Aorta (tissue), 5 donors: ENCODE data around the gene NLGN1. TPM values are rescaled to one million over a fixed set of nuclear protein-coding genes. Genes with fewer than 3 reads are reported as not detected.

Source experiments
- ATAC-seq: fragments of 200-7000 bp; cut with Tn5 transposase; one replicate; pipeline ENCODE4 v1.9.1; 2022; ENCODE audit warnings: moderate library complexity; ENCODE audit not compliant: low FRiP score
- DNase-seq, 2 donors: peaks; one replicate each; pipeline ENCODE4 v3.0.0-alpha.2; 2020
- H3K27ac ChIP-seq, 2 donors: one replicate each; pipeline ENCODE4 v1.5.1; 2013; ENCODE audit warnings: low read length in 2 of 2, mild to moderate bottlenecking in 2 of 2, moderate library complexity in 2 of 2, control low read depth in 1 of 2, inconsistent platforms in 1 of 2, low read depth in 1 of 2
- H3K27me3 ChIP-seq, 2 donors: one replicate each; pipeline ENCODE4 v1.6.1; 2013; ENCODE audit warnings: control low read depth in 1 of 2, low read length in 1 of 2, mild to moderate bottlenecking in 1 of 2, moderate library complexity in 1 of 2; ENCODE audit not compliant: insufficient read depth in 2 of 2, control insufficient read depth in 1 of 2
- H3K36me3 ChIP-seq, 2 donors: one replicate each; pipeline ENCODE4 v1.6.1; 2013; ENCODE audit warnings: control low read depth in 1 of 2, low read length in 1 of 2, mild to moderate bottlenecking in 1 of 2; ENCODE audit not compliant: insufficient read depth in 2 of 2, control insufficient read depth in 1 of 2
- H3K4me1 ChIP-seq, 2 donors: one replicate each; pipeline ENCODE4 v1.6.1; 2013; ENCODE audit warnings: low read length in 2 of 2, control low read depth in 1 of 2, mild to moderate bottlenecking in 1 of 2, moderate library complexity in 1 of 2; ENCODE audit not compliant: insufficient read depth in 2 of 2, control insufficient read depth in 1 of 2
- H3K4me3 ChIP-seq, 2 donors: one replicate each; pipeline ENCODE4 v1.5.1; 2013; ENCODE audit warnings: low read length in 2 of 2, control low read depth in 1 of 2, mild to moderate bottlenecking in 1 of 2
- H3K9me3 ChIP-seq: one replicate; pipeline ENCODE4 v1.6.1; 2013; ENCODE audit warnings: mild to moderate bottlenecking, low read length; ENCODE audit not compliant: control insufficient read depth
- WGBS, 2 donors: extraction: QIAGEN DNeasy Blood & Tissue Kit; methylation state at CpG; one replicate each; pipeline ENCODE4 v1.1.7; 2013; 5-methylcytosine and 5-hydroxymethylcytosine counted together
- intact Hi-C, 2 donors: fragments of 100-400 bp; cut with DNase I; formaldehyde crosslinking; loops; one replicate each; pipeline versions ENCODE4 v1.14.2 to v1.15.0; 2022
- polyA plus RNA-seq, 2 donors: library from polyadenylated mRNA; stranded (reverse); fragments of 200-250 nt; gene quantifications; one replicate each; pipeline ENCODE4 v1.2.3, GENCODE V29; 2013
- total RNA-seq, 2 donors: library from RNA; stranded (reverse); fragmentation: NEBNext Ultra II Directional; extraction: Animal tissue kit (Norgen Biotek cat#: 25700); gene quantifications; one replicate each; pipeline ENCODE4 v1.2.1, GENCODE V29; 2021
- donor health status: healthy with polysubstance abuse.
- donor health status: Bipolar disorder and iron deficiency.
- donor health status: DM: no; HTN: no; CAD: no.
- donor health status: DM: no; HTN: no; CAD: no.
- donor health status: DM: yes; HTN: yes; CAD: no.

NLGN1 gene
- total and polyA plus RNA-seq, 4 donors, result 0.50 to 20.0 (median 8.6) TPM

DNA sequence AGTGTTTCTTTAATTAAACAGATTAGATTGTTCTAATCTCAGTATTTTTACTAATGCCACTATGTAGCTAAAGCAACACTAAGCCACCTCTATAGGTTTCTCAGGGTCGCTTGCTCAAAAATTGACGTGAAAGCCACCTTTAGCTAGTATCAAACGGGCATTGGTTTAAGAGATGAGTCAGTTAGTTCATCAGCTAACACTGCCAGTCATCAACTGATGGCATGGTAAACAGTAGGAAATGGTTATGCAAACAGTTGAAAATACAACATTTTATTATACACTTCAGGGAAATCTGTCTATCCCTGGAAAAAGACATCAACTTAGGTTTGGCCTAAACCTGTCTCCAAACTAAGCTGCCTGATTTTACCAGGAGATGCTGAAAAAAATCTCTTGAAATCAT lies 879.3 kb downstream of the NLGN1 start:
- no peaks in the 10 kb centered on the region for H3K4me1 ChIP-seq
- no peaks in the 10 kb centered on the region for H3K36me3 ChIP-seq
- no peaks in the 10 kb centered on the region for H3K9me3 ChIP-seq
- ATAC-seq (no peak), DNase-seq (no peak)
- no peak overlapping the region for H3K4me3 ChIP-seq
- 97 to 98% methylated on average over 3 of the region's 3 CpGs for WGBS, 2 donors
- H3K27ac ChIP-seq, result no peak overlapping the region
- H3K27me3 ChIP-seq, result no peaks in the 10 kb centered on the region
- intact Hi-C loops, result no loop called here

DNA sequence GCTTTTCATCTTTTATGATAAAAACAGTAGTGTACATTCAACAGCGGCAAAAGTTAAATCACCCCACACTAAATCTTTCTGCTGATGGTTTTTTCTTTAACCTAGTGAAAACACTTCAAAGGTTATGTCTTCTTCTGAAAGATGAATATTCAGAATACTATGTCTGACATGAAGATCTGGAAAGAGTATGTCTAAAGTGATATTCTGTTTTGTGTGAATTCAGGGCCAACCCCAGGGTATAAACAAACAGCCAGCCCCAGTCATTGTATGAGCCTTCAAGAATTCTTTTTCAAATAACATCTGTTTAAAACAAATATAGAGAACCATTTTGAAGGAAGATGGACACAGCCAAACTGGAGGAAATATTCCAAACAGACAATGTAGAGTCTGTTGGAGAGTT lies 880.5 kb downstream of the NLGN1 start:
- H3K27me3 ChIP-seq, result no peaks in the 10 kb centered on the region
- H3K4me3 ChIP-seq, result no peak overlapping the region
- H3K4me1 ChIP-seq, result no peaks in the 10 kb centered on the region
- no peaks in the 10 kb centered on the region for H3K9me3 ChIP-seq
- DNase-seq, result no peak
- ATAC-seq, result no peak
- WGBS, 2 donors, result 1 to 48% methylated on average over 1 of the region's 1 CpG
- no peaks in the 10 kb centered on the region for H3K36me3 ChIP-seq
- intact Hi-C loops, result no loop called here
- no peak overlapping the region for H3K27ac ChIP-seq

DNA sequence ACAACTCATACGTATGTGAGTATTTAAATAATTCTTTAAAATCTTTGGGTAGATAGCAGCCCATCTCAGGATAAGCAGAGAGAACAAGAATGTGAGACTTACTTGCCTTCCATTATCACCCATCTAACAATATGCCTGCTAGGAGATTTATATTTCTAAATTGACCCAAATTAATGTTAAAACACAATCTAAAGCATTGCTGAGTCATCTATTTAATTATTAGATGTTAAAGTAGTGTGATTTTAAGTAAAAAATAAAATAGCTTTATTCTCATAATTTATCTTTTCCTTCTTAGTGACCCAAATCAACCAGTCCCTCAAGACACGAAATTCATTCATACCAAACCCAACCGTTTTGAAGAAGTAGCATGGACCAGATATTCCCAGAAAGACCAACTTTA lies 882.6 kb downstream of the NLGN1 start:
- no peak for DNase-seq
- H3K9me3 ChIP-seq, result no peaks in the 10 kb centered on the region
- 96% methylated on average over 3 of the region's 3 CpGs for WGBS, 2 donors
- no peak overlapping the region for H3K27ac ChIP-seq
- H3K4me3 ChIP-seq, result no peak overlapping the region
- no peaks in the 10 kb centered on the region for H3K4me1 ChIP-seq
- intact Hi-C loops, result no loop called here
- no peak for ATAC-seq
- no peaks in the 10 kb centered on the region for H3K27me3 ChIP-seq
- H3K36me3 ChIP-seq, result no peaks in the 10 kb centered on the region

DNA sequence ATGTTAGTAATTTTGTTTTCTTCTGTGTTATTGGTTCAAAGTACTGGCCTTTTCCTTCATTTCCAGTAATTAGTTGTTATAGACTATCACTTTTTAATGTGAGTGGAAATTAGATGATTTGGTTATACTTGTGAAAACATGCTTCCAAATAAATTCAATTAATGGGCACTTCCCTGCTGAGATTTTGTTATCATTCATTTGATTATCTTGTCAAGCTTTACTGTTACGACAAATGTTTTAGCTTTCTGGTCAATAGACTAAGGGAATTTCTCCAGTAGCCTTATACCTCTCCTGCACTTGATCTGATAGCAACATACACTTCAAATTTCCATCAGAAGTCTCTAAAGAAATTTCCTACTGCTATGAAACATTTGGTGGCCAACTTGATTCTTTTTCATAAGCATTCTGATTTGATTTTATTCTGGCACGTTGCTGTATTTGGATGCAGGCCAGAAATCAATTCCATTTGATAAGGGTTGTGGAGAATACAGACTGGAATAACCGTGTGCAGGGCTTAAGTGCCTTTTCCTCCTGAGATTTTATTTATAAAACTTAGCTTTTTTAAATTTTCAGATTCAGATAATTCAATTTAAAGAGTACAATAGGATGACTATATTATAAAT lies 887.8 kb downstream of the NLGN1 start:
- Histone ChIP-seq H3K4me1 (no peaks in the 10 kb centered on the region), H3K27me3 (no peaks in the 10 kb centered on the region), H3K9me3 (no peaks in the 10 kb centered on the region), H3K4me3 (no peak overlapping the region), H3K27ac (no peak overlapping the region), H3K36me3 (no peaks in the 10 kb centered on the region)
- WGBS, 2 donors, result 37 to 40% methylated on average over 3 of the region's 3 CpGs
- intact Hi-C loops, result no loop called here
- ATAC-seq (no peak), DNase-seq (no peak)

DNA sequence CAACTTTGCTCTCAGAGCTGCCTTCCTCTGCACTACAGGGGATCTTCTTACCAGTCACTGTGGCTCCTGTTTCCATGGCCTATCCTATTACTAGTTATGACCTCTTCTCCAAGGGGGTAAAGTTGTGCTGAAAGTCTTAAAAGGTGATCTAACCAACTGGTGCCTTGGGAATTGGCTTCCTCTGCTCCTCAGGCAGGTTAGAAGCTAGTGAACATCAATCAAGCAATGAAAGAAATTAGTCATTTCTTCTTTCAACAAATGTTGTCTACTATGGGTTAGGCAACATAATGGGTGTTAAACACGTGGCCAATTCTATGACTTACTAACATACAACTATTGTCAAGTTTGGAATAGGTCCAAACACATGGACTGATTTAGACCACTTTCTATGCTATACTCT lies 890.2 kb downstream of the NLGN1 start:
- no peak overlapping the region for H3K27ac ChIP-seq
- H3K4me3 ChIP-seq, result no peak overlapping the region
- H3K9me3 ChIP-seq, result no peaks in the 10 kb centered on the region
- intact Hi-C loops, result no loop called here
- no peaks in the 10 kb centered on the region for H3K4me1 ChIP-seq
- WGBS, 2 donors, result 68 to 81% methylated on average over 1 of the region's 1 CpG
- DNase-seq (no peak), ATAC-seq (no peak)
- H3K27me3 ChIP-seq, result no peaks in the 10 kb centered on the region
- H3K36me3 ChIP-seq, result no peaks in the 10 kb centered on the region

DNA sequence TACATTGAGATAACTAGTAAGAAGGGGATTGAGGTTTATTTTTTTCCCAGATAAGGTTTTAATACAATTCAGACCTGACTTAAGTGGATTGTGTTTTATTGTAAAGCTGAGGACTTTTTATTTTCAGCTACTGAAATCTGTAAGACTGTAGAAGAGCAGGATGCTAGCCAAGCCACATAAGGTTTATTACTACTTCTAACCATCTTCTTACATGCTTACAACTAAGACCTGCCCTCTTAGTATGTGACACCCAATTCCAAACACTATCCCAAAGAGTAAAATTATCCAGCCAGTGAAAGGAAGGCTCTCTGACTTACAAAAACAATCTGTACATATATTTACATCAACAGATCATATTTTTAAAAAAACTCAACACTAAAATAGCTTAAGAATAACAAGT lies 897.1 kb downstream of the NLGN1 start:
- Histone ChIP-seq H3K36me3 (no peaks in the 10 kb centered on the region), H3K9me3 (no peaks in the 10 kb centered on the region), H3K4me1 (peaks cover 0 to 4% of the 10 kb centered on the region in 2 donors), H3K27ac (no peak overlapping the region), H3K4me3 (no peak overlapping the region), H3K27me3 (no peaks in the 10 kb centered on the region)
- ATAC-seq (no peak), DNase-seq (no peak)
- intact Hi-C loops, result no loop called here

DNA sequence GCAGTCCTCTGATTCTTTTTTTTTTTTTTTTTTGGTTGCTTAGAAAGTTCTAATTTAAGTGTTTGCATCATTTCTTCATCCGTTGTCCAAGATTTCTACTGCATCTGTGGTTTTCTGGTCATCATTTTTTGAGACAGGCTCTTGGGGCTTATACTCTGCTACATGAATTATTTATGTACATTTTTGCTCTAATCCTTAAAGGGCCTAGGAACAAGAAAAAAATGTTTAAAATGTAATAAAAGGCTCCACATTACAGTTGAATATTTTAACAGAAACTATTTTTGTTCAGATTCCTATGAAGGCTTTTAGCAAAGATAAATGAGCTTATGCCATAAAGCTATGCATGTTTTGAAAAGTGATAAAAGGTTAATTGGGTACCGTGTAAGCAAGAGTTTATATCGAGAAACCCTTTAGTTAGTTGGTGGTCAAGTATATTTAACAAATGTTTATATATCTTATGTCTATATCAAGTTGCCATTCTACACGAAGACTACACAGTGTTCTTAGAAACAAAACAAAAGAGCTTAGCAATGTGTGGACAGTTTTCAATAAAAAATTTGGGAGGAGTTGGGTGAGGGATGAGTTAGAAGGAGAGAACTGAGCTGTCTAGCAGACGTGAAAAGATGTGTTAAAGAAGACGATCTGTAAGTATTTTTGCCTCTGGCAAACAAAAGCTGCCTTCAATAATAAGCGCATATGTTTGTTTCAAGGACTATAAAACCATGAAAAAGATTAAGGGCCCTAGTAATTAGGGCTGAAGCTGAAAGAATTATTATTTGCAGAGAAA lies 898.0 kb downstream of the NLGN1 start:
- ATAC-seq, result no peak
- intact Hi-C loops, result no loop called here

DNA sequence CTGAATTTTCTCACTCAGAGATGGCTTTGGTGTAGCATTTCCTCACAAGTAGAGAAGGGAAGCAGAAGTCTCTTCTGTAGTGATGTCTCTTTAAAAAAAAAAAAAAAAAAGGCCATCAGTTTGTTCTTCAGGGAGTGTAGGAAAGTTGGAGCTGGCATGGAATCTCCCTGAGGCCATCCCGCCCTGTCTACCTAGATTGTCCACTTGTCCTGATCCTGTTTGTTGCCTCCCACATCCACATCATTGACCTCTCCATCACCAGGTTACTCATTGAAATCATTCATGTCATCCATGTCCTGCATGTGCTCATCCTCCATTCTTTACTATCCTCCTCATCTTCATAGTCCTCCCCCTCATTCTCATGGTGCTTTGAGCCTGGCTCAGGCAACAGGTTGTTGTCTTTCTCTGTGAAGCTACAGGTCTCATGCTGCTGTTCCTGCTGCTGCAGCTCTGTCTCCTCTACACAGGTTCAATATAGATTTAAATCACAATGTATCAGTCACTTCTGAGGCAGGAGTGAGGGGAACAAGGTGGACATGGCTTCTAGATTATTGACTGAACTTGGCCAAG lies 905.3 kb downstream of the NLGN1 start:
- ATAC-seq (no peak), DNase-seq (no peak)
- no peaks in the 10 kb centered on the region for H3K4me1 ChIP-seq
- H3K9me3 ChIP-seq, result no peaks in the 10 kb centered on the region
- no peak overlapping the region for H3K27ac ChIP-seq
- no peak overlapping the region for H3K4me3 ChIP-seq
- WGBS, 2 donors, result 98 to 100% methylated on average over 1 of the region's 1 CpG
- intact Hi-C loops, result no loop called here
- H3K27me3 ChIP-seq, result no peaks in the 10 kb centered on the region
- no peaks in the 10 kb centered on the region for H3K36me3 ChIP-seq

More for the DNA sequence above, 898.0 kb downstream of the NLGN1 start:
- Histone ChIP-seq H3K9me3 (no peaks in the 10 kb centered on the region), H3K36me3 (no peaks in the 10 kb centered on the region), H3K27me3 (no peaks in the 10 kb centered on the region), H3K27ac (no peak overlapping the region), H3K4me3 (no peak overlapping the region), H3K4me1 (peaks cover 0 to 4% of the 10 kb centered on the region in 2 donors)
- WGBS, 2 donors, result 49 to 57% methylated on average over 7 of the region's 7 CpGs
- DNase-seq, result no peak
